ENCODE data around the gene MTERF4. TPM values are rescaled to one million over a fixed set of nuclear protein-coding genes. Genes with fewer than 3 reads are reported as not detected.

Gene MTERF4
- total RNA-seq, 1 experiment from 2014 or later: 13.6 TPM

GRCh38 chr2:241129086-241129871 lies 27.2 kb upstream of the MTERF4 start:
- Histone ChIP-seq H3K4me1 (ENCODE audit: insufficient read depth, low read length) (no peaks in the 10 kb centered on the region), H3K9ac (ENCODE audit: low read length) (no peak overlapping the region), H3K27me3 (ENCODE audit: low read length) (no peaks in the 10 kb centered on the region), H3K4me2 (ENCODE audit: low read length) (no peak overlapping the region), H3K9me3 (ENCODE audit: low read length) (no peaks in the 10 kb centered on the region), H2AFZ (ENCODE audit: low read length) (no peak overlapping the region), H4K20me1 (ENCODE audit: low read length) (no peaks in the 10 kb centered on the region), H3K36me3 (ENCODE audit: low read depth, low read length) (no peaks in the 10 kb centered on the region), H3K79me2 (ENCODE audit: low read length) (no peaks in the 10 kb centered on the region), H3F3A (ENCODE audit: low read length, unreplicated experiment) (no peaks in the 10 kb centered on the region), H3K4me3 (ENCODE audit: low read length) (no peak overlapping the region), H3K27ac (ENCODE audit: low read length) (no peak overlapping the region), H3K9me2 (replicated peaks; ENCODE audit: low read length) (no peaks in the 10 kb centered on the region)
- ATAC-seq (no peak), DNase-seq (no peak)
- ChIA-PET POLR2A (ENCODE audit: unreplicated experiment) (no interaction called here), CTCF (no interaction called here)
- TF ChIP-seq, protein P1, sequence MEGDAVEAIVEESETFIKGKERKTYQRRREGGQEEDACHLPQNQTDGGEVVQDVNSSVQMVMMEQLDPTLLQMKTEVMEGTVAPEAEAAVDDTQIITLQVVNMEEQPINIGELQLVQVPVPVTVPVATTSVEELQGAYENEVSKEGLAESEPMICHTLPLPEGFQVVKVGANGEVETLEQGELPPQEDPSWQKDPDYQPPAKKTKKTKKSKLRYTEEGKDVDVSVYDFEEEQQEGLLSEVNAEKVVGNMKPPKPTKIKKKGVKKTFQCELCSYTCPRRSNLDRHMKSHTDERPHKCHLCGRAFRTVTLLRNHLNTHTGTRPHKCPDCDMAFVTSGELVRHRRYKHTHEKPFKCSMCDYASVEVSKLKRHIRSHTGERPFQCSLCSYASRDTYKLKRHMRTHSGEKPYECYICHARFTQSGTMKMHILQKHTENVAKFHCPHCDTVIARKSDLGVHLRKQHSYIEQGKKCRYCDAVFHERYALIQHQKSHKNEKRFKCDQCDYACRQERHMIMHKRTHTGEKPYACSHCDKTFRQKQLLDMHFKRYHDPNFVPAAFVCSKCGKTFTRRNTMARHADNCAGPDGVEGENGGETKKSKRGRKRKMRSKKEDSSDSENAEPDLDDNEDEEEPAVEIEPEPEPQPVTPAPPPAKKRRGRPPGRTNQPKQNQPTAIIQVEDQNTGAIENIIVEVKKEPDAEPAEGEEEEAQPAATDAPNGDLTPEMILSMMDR (conservative IDR thresholded peaks at IDR 0.05; ENCODE audit: low read depth, low read length): no peak
- TF ChIP-seq EZH2 (IDR thresholded peaks at IDR 0.05; ENCODE audit: low read length, unreplicated experiment) (no peak), EZH2phosphoT487 (IDR thresholded peaks at IDR 0.05; ENCODE audit: borderline replicate concordance, low read length) (no peak)
- intact Hi-C loops (cut with micrococcal nuclease): no loop called here
- no TSS peak for BruUV-seq (replicated peaks)

DNA sequence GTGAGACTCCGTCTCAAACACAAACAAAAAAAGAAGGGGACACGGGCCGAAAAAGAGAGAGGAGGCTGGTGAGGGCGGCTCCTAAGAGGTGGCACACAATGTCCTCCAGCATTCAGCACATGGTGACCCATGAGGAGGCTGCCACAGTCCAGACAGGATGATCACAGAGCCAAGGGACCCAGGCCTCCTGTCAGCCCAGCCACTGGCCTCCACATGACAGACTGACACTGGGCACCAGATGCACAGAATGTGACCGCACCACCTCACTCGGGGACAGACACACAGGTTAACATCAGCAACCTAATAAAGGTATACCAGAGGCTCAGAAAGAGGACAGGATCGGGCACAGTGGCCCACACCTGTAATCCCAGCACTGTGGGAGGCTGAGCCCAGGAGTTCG lies 26.2 kb upstream of the MTERF4 start:
- no peaks in the 10 kb centered on the region for H3K36me3 ChIP-seq (ENCODE audit: low read depth, low read length)
- H3K4me2 ChIP-seq (ENCODE audit: low read length): no peak overlapping the region
- no peak overlapping the region for H2AFZ ChIP-seq (ENCODE audit: low read length)
- no peak overlapping the region for H3K9ac ChIP-seq (ENCODE audit: low read length)
- no peaks in the 10 kb centered on the region for H4K20me1 ChIP-seq (ENCODE audit: low read length)
- intact Hi-C loops (cut with micrococcal nuclease): no loop called here
- BruUV-seq (replicated peaks): no TSS peak
- POLR2A ChIA-PET (ENCODE audit: unreplicated experiment): no interaction called here
- CTCF ChIA-PET: no interaction called here
- TF ChIP-seq EZH2 (IDR thresholded peaks at IDR 0.05; ENCODE audit: low read length, unreplicated experiment) (no peak), EZH2phosphoT487 (IDR thresholded peaks at IDR 0.05; ENCODE audit: borderline replicate concordance, low read length) (no peak)
- TF ChIP-seq, protein P1 (conservative IDR thresholded peaks at IDR 0.05; ENCODE audit: low read depth, low read length): no peak
- H3K9me2 ChIP-seq (replicated peaks; ENCODE audit: low read length): no peaks in the 10 kb centered on the region
- H3K27me3 ChIP-seq (ENCODE audit: low read length): no peaks in the 10 kb centered on the region
- no peak for DNase-seq
- no peak overlapping the region for H3K4me3 ChIP-seq (ENCODE audit: low read length)
- H3K9me3 ChIP-seq (ENCODE audit: low read length): no peaks in the 10 kb centered on the region
- no peak for ATAC-seq
- no peaks in the 10 kb centered on the region for H3F3A ChIP-seq (ENCODE audit: low read length, unreplicated experiment)
- no peaks in the 10 kb centered on the region for H3K4me1 ChIP-seq (ENCODE audit: insufficient read depth, low read length)
- no peak overlapping the region for H3K27ac ChIP-seq (ENCODE audit: low read length)
- H3K79me2 ChIP-seq (ENCODE audit: low read length): no peaks in the 10 kb centered on the region

DNA sequence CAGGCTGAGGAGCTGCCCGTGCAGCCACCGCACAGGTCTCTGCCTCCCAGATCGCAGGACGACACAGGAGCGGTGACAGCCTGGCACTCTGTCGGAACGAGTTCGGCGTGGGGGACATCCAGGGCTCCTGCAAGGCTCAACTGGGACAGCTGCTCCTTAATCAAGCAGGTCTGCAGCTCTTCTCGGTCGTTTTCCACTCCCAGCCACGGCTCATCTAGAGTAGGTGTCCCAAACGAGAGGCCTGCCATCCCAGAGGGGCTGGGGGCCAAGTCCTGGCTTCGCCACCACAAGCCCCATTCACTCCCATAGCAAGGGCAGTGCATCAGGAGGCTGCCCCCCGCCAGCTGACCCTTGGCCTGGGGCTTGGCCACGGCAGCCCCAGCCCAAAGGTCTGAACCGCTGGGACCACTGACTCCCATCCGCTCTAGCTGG lies 24.7 kb upstream of the MTERF4 start:
- Histone ChIP-seq H3K9me3 (ENCODE audit: low read length) (no peaks in the 10 kb centered on the region), H2AFZ (ENCODE audit: low read length) (no peak overlapping the region), H3K4me3 (ENCODE audit: low read length) (no peak overlapping the region), H3K27ac (ENCODE audit: low read length) (no peak overlapping the region), H3F3A (ENCODE audit: low read length, unreplicated experiment) (no peaks in the 10 kb centered on the region), H3K4me2 (ENCODE audit: low read length) (no peak overlapping the region), H4K20me1 (ENCODE audit: low read length) (no peaks in the 10 kb centered on the region), H3K36me3 (ENCODE audit: low read depth, low read length) (no peaks in the 10 kb centered on the region), H3K79me2 (ENCODE audit: low read length) (no peaks in the 10 kb centered on the region), H3K9me2 (replicated peaks; ENCODE audit: low read length) (no peaks in the 10 kb centered on the region), H3K27me3 (ENCODE audit: low read length) (no peaks in the 10 kb centered on the region), H3K9ac (ENCODE audit: low read length) (no peak overlapping the region), H3K4me1 (ENCODE audit: insufficient read depth, low read length) (no peaks in the 10 kb centered on the region)
- DNase-seq (no peak), ATAC-seq (no peak)
- ChIA-PET POLR2A (ENCODE audit: unreplicated experiment) (no interaction called here), CTCF (no interaction called here)
- no TSS peak for BruUV-seq (replicated peaks)
- intact Hi-C loops (cut with micrococcal nuclease): no loop called here
- TF ChIP-seq EZH2phosphoT487 (IDR thresholded peaks at IDR 0.05; ENCODE audit: borderline replicate concordance, low read length): no peak

Data from PC-3 (cell line).